ENCODE results near the gene FADS6.

GRCh38 chr17:74855323-74855722 lies 38.1 kb downstream of the FADS6 start:
- TF ChIP-seq CTCF (IDR thresholded peaks at IDR 0.05; ENCODE audit: low read depth, low read length) (no peak), POLR2A (IDR thresholded peaks at IDR 0.05; ENCODE audit: extremely low read depth, insufficient read length) (no peak), MYC (IDR thresholded peaks at IDR 0.05; ENCODE audit: low read depth, low read length) (no peak), MAX (IDR thresholded peaks at IDR 0.05; ENCODE audit: low read depth, low read length) (no peak)

All from NB4 (cell line).